Measurements from ENCODE around the gene NME8. TPM values are rescaled to one million over a fixed set of nuclear protein-coding genes. Genes with fewer than 3 reads are reported as not detected.

NME8 gene
- total and polyA plus RNA-seq, 2 experiments from 2014 or later, result 0.14 to 1.3 TPM

GRCh38 chr7:37822946-37823345, 25.5 kb upstream of the NME8 start:
- Histone ChIP-seq H3K36me3 (ENCODE audit: insufficient read depth) (no peaks in the 10 kb centered on the region), H2AFZ (no peak overlapping the region), H3K79me2 (replicated peaks; ENCODE audit: insufficient read depth) (no peaks in the 10 kb centered on the region), H3K4me3 (no peak overlapping the region), H4K20me1 (replicated peaks; ENCODE audit: insufficient read depth) (no peaks in the 10 kb centered on the region), H3K27ac (ENCODE audit: low read depth) (no peak overlapping the region), H3K9me2 (ENCODE audit: insufficient read depth) (no peaks in the 10 kb centered on the region), H3K4me2 (no peak overlapping the region), H3K27me3 (ENCODE audit: insufficient read depth) (no peaks in the 10 kb centered on the region), H3F3A (replicated peaks; ENCODE audit: low read depth) (no peaks in the 10 kb centered on the region), H3K4me1 (ENCODE audit: insufficient read depth) (peaks cover 5% of the 10 kb centered on the region; the same call in 1 of the 2 replicates)
- no peak for DNase-seq (ENCODE audit: low spot score)
- Mint-ChIP-seq H3K9me3 (no peaks in the 10 kb centered on the region), H3K4me3 (no peak overlapping the region), H3K36me3 (ENCODE audit: low read depth) (no peaks in the 10 kb centered on the region), H3K4me1 (no peaks in the 10 kb centered on the region), H3K27ac (no peak overlapping the region), H3K27me3 (ENCODE audit: insufficient read depth, low read depth, poor library complexity) (peaks cover 2% of the 10 kb centered on the region)
- TF ChIP-seq NANOG (IDR thresholded peaks at IDR 0.05; ENCODE audit: borderline replicate concordance), result no peak
- no peak for TF ChIP-seq EZH2phosphoT487 (IDR thresholded peaks at IDR 0.05; ENCODE audit: unreplicated experiment)
- TF ChIP-seq STAT1 (IDR thresholded peaks at IDR 0.05; ENCODE audit: unreplicated experiment), result no peak
- TF ChIP-seq, protein P1, sequence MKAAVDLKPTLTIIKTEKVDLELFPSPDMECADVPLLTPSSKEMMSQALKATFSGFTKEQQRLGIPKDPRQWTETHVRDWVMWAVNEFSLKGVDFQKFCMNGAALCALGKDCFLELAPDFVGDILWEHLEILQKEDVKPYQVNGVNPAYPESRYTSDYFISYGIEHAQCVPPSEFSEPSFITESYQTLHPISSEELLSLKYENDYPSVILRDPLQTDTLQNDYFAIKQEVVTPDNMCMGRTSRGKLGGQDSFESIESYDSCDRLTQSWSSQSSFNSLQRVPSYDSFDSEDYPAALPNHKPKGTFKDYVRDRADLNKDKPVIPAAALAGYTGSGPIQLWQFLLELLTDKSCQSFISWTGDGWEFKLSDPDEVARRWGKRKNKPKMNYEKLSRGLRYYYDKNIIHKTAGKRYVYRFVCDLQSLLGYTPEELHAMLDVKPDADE (IDR thresholded peaks at IDR 0.05), result no peak
- no peak for TF ChIP-seq ZNF462 (CRISPR knock-in tag; IDR thresholded peaks at IDR 0.05)
- TF ChIP-seq JUNB (IDR thresholded peaks at IDR 0.05; ENCODE audit: unreplicated experiment), result no peak
- TF ChIP-seq, protein P2, sequence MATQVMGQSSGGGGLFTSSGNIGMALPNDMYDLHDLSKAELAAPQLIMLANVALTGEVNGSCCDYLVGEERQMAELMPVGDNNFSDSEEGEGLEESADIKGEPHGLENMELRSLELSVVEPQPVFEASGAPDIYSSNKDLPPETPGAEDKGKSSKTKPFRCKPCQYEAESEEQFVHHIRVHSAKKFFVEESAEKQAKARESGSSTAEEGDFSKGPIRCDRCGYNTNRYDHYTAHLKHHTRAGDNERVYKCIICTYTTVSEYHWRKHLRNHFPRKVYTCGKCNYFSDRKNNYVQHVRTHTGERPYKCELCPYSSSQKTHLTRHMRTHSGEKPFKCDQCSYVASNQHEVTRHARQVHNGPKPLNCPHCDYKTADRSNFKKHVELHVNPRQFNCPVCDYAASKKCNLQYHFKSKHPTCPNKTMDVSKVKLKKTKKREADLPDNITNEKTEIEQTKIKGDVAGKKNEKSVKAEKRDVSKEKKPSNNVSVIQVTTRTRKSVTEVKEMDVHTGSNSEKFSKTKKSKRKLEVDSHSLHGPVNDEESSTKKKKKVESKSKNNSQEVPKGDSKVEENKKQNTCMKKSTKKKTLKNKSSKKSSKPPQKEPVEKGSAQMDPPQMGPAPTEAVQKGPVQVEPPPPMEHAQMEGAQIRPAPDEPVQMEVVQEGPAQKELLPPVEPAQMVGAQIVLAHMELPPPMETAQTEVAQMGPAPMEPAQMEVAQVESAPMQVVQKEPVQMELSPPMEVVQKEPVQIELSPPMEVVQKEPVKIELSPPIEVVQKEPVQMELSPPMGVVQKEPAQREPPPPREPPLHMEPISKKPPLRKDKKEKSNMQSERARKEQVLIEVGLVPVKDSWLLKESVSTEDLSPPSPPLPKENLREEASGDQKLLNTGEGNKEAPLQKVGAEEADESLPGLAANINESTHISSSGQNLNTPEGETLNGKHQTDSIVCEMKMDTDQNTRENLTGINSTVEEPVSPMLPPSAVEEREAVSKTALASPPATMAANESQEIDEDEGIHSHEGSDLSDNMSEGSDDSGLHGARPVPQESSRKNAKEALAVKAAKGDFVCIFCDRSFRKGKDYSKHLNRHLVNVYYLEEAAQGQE (IDR thresholded peaks at IDR 0.05; ENCODE audit: unreplicated experiment), result no peak
- no peak for TF ChIP-seq ZNF331 (CRISPR knock-in tag; IDR thresholded peaks at IDR 0.05; ENCODE audit: low read depth)
- TF ChIP-seq CREB1 (CRISPR knock-in tag; IDR thresholded peaks at IDR 0.05; ENCODE audit: low read depth), result no peak
- TF ChIP-seq CTCF (conservative IDR thresholded peaks at IDR 0.05; ENCODE audit: low read depth in 2 of 2), result no peak
- no peak for TF ChIP-seq POLR2AphosphoS5 (IDR thresholded peaks at IDR 0.05; ENCODE audit: low read depth)
- TF ChIP-seq EZH2 (IDR thresholded peaks at IDR 0.05; ENCODE audit: low read depth, unreplicated experiment), result no peak
- no peak for TF ChIP-seq ZNF114 (CRISPR knock-in tag; IDR thresholded peaks at IDR 0.05)
- no peak for ATAC-seq

Measured in GM23338 (cell line).